Prostate gland (tissue), 2 donors: ENCODE measurements around the gene MAP3K19.
A peak's percentile ranks its signal among the peaks of the same experiment; 100 is the strongest.

Experiments
- CTCF ChIP-seq, 4 experiments: fragments of 200-600 bp in 2 of 4; fragments of 450-650 bp in 2 of 4; sonication (generic) in 2 of 4; IDR thresholded peaks; 1 replicate in 3 of 4; 2 replicates in 1 of 4; pipeline ENCODE4 v1.5.1; 2016 to 2019; ENCODE audit warnings: antibody characterized with exemption in 4 of 4, mild to moderate bottlenecking in 2 of 4, moderate library complexity in 2 of 4
- POLR2A ChIP-seq: fragments of 450-650 bp; IDR thresholded peaks from one replicate; pipeline ENCODE4 v1.6.1; 2016; ENCODE audit warnings: antibody characterized with exemption, mild to moderate bottlenecking

DNA sequence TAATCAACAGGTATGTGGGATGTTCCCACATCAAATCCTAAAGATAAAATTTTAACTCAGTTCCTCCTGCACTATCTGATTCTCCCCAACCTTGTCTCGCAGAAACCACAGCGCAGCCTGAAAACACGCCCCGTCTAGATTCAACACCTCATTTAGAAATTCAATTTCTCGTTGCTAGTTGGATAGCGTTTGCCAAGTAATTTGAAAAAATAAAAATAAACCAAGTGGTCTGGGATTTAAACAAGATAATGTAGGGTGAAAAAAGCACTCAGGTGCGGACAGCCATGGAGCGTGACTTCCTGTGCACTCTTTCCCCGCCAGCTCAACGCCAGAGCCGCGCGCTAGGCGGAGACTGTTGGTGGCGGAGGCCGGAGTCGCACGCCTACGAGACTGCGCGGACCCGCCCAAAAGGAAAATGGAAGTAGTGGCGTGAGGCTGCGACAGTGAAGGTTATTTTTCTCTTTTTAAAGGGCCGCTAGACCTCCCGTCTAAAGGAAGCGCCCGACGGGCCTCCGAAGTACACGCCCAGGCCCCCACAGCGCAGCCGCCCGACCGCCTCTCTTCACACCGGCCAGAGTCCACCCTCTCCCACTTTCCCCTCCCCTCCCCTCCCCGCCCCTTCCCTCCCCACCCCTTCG lies 129.2 kb downstream of the MAP3K19 start:
- peak in 2 of 4 experiments; percentile 44 to 56 for TF ChIP-seq CTCF (IDR thresholded peaks at IDR 0.05)
- peak; percentile 66 for TF ChIP-seq POLR2A
